Gastrocnemius medialis (tissue), 4 donors: ENCODE results near the gene OXCT2. TPM values are rescaled to one million over a fixed set of nuclear protein-coding genes. Genes with fewer than 3 reads are reported as not detected.

Experiments
- ATAC-seq, 2 donors: fragments of 150-250 bp; one replicate each; pipeline ENCODE4 v1.9.1; 2016
- DNase-seq, 2 donors: peaks; one replicate each; pipeline ENCODE4 v3.0.0-alpha.2; 2019
- H3K27ac ChIP-seq, 4 donors: fragments of 200-600 bp; sonication (generic); 1 replicate in 1 of 4; 2 replicates in 3 of 4; pipeline ENCODE4 v1.5.1; 2016 to 2018; ENCODE audit warnings: mild to moderate bottlenecking in 2 of 4, moderate library complexity in 1 of 4
- H3K27me3 ChIP-seq, 3 donors: fragments of 200-600 bp; sonication (generic) in 2 of 3; 1 replicate in 1 of 3; 2 replicates in 2 of 3; pipeline versions ENCODE4 v1.5.1 to v1.6.0; 2016 to 2019; ENCODE audit warnings: mild to moderate bottlenecking in 1 of 3, moderate library complexity in 1 of 3
- H3K36me3 ChIP-seq, 2 donors: fragments of 200-600 bp; sonication (generic) in 1 of 2; one replicate each; pipeline ENCODE4 v1.5.1; 2017 to 2018
- H3K4me1 ChIP-seq, 2 donors: fragments of 200-600 bp; sonication (generic) in 1 of 2; one replicate each; pipeline ENCODE4 v1.5.1; 2016 to 2017; ENCODE audit warnings: mild to moderate bottlenecking in 2 of 2
- H3K4me3 ChIP-seq, 4 donors: fragments of 200-600 bp; sonication (generic) in 3 of 4; 1 replicate in 1 of 4; 2 replicates in 3 of 4; pipeline ENCODE4 v1.5.1; 2016 to 2019; ENCODE audit warnings: mild to moderate bottlenecking in 2 of 4
- H3K9me3 ChIP-seq, 3 donors: fragments of 200-600 bp; sonication (generic) in 2 of 3; 1 replicate in 1 of 3; 2 replicates in 2 of 3; pipeline ENCODE4 v1.5.1; 2016 to 2019
- POLR2A ChIP-seq, 2 donors: fragments of 450-650 bp; IDR thresholded peaks; one replicate each; pipeline ENCODE4 v1.6.1; 2017; ENCODE audit warnings: antibody characterized with exemption in 2 of 2, mild to moderate bottlenecking in 2 of 2, moderate library complexity in 2 of 2
- in situ Hi-C, 4 donors: fragments of 200-750 bp; cut with MboI; loops; one replicate each; pipeline versions ENCODE4 v1.15.0 to v1.8.0; 2017; ENCODE audit warnings: low sequenced_read_pairs in 4 of 4
- intact Hi-C: fragments of 100-400 bp; cut with DNase I; formaldehyde crosslinking; loops from one replicate; pipeline ENCODE4 v1.15.1; 2023; ENCODE audit warnings: low total_unique reads
- total RNA-seq, 4 donors: library from RNA; depleted of rRNA; stranded (reverse); fragments of >200 nt; gene quantifications; one replicate each; pipeline versions ENCODE4 v1.1.0 to v1.2.3, GENCODE V29; 2016
- TF ChIP-seq, protein P1 (sequence below), 5 experiments: fragments of 450-650 bp in 3 of 5; fragments of 200-600 bp in 2 of 5; sonication (generic) in 2 of 5; IDR thresholded peaks in 4 of 5; conservative IDR thresholded peaks in 1 of 5; 1 replicate in 4 of 5; 2 replicates in 1 of 5; pipeline ENCODE4 v1.5.1; 2016 to 2019; ENCODE audit warnings: antibody characterized with exemption in 5 of 5, mild to moderate bottlenecking in 3 of 5, moderate library complexity in 3 of 5

The OXCT2 gene
- total RNA-seq, 4 donors from 2014 or later, result 0.86 TPM; not detected in 3

DNA sequence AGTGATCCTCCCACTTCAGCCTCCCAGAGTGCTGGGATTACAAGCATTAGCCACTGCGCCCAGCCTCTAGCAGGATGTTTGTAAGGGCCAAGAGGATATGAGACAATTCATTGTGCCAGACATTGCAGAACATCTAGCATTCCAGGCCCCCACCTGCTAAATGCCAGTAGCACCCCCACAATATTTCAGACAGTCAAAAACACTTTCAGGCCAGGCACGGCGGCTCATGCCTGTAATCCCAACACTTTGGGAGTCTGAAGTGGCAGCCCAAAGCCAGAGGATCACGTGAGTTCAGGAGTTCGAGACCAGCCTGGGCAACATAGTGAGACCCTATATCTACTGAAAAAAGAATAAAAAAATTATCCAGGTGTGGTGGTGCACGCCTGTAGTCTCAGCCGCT, 19.6 kb downstream of the OXCT2 start:
- DNase-seq (no peak), ATAC-seq (no peak)
- TF ChIP-seq, protein P1, sequence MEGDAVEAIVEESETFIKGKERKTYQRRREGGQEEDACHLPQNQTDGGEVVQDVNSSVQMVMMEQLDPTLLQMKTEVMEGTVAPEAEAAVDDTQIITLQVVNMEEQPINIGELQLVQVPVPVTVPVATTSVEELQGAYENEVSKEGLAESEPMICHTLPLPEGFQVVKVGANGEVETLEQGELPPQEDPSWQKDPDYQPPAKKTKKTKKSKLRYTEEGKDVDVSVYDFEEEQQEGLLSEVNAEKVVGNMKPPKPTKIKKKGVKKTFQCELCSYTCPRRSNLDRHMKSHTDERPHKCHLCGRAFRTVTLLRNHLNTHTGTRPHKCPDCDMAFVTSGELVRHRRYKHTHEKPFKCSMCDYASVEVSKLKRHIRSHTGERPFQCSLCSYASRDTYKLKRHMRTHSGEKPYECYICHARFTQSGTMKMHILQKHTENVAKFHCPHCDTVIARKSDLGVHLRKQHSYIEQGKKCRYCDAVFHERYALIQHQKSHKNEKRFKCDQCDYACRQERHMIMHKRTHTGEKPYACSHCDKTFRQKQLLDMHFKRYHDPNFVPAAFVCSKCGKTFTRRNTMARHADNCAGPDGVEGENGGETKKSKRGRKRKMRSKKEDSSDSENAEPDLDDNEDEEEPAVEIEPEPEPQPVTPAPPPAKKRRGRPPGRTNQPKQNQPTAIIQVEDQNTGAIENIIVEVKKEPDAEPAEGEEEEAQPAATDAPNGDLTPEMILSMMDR (IDR thresholded peaks at IDR 0.05 in 4 of 5, conservative IDR thresholded peaks at IDR 0.05 in 1 of 5), result no peak
- TF ChIP-seq POLR2A (IDR thresholded peaks at IDR 0.05), result no peak
- Histone ChIP-seq H3K4me3 (no peak overlapping the region), H3K36me3 (peaks cover 0 to 99% of the 10 kb centered on the region in 2 donors), H3K27ac (no peak overlapping the region), H3K9me3 (no peaks in the 10 kb centered on the region), H3K27me3 (no peaks in the 10 kb centered on the region), H3K4me1 (no peaks in the 10 kb centered on the region)
- intact Hi-C loops, result no loop called here
- in situ Hi-C loops, result no loop called here

DNA sequence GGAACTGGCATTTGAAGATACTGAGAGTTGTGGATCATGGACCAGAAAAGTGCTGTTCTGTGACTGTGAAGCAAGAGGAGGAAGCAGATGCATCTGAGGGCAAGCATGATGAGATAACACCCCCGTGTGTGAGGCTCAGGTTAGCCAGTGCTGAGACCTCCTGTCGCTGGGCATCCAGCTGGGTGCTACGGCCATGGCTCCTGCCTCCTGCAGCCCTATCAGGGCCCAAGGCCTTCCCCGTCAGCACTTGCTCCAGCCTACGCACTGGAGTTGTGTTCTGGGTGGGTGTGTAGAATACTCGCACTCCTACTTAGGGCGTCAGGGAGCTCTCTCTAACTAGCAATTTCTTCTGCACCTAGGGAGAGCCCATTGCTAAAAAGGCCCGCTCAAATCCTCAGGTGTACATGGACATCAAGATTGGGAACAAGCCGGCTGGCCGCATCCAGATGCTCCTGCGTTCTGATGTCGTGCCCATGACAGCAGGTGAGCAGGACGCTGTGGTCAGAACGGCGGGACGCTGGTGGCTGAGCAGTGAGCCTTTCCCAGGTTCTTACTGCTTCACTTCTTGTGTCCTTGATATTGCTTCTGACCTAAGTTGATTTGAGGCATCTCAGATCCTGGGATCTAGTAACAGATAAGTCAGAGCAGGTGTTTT, 26.0 kb downstream of the OXCT2 start:
- intact Hi-C loops, result no loop called here
- no peaks in the 10 kb centered on the region for H3K9me3 ChIP-seq
- TF ChIP-seq POLR2A (IDR thresholded peaks at IDR 0.05), result no peak
- TF ChIP-seq, protein P1 (IDR thresholded peaks at IDR 0.05 in 4 of 5, conservative IDR thresholded peaks at IDR 0.05 in 1 of 5), result no peak
- H3K27me3 ChIP-seq, result no peaks in the 10 kb centered on the region
- in situ Hi-C loops, result no loop called here
- no peak for DNase-seq
- peaks cover 0 to 96% of the 10 kb centered on the region in 2 donors for H3K36me3 ChIP-seq
- no peak overlapping the region for H3K4me3 ChIP-seq
- ATAC-seq, result no peak
- H3K4me1 ChIP-seq, result peaks cover 3% of the 10 kb centered on the region in 2 donors
- no peak overlapping the region for H3K27ac ChIP-seq

DNA sequence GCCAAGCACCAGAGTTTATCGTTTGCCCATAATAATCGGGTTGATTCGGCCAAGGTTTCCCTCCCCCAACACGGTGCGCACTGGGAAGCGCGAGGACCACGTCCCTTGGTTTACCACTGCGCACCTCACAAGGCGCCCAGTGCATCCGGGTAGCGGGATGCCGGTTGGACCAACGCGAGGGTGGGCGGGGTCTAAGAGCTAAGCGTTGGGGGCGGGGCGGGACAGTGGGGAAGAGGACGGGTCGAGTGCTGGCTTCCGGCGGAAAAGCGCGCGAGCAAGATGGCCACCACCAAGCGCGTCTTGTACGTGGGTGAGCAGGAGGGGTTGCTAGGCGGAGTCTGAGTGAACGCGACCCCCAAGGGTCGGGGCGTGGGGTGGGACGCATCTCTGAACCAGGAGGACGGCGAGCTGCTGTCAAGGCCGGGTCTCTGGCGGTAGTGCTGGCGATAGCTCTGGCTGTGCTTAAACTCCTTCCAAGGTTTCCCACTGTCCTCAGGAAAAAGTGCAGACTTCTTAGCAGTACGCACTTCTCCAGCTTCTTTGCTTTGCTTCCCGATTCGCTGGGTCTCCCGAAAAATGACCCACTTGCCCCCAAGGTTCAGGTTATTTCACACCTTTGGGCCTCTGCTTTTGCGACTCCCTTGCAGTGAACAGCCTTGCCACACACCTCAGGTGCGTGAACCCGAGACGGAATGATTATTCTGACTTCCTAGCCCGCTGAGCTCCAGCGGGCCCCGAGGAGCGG, 32.4 kb downstream of the OXCT2 start, which contains the start of gene PPIE:
TSS of gene PPIE (plus strand) at position 261 of the 745 bp plus-strand sequence. CDS start at position 280, 19 bp downstream.
- Histone ChIP-seq H3K27ac (peak within 1 kb of the TSS; percentile 75 to 86 (median 84)), H3K4me1 (peaks cover 17 to 25% of the 10 kb centered on the region in 2 donors), H3K9me3 (no peaks in the 10 kb centered on the region), H3K27me3 (no peaks in the 10 kb centered on the region), H3K4me3 (peak within 1 kb of the TSS; percentile 77 to 88 (median 82)), H3K36me3 (peaks cover 0 to 38% of the 10 kb centered on the region in 2 donors)
- peak; percentile 34 to 50 for TF ChIP-seq POLR2A (IDR thresholded peaks at IDR 0.05)
- TF ChIP-seq, protein P1 (IDR thresholded peaks at IDR 0.05 in 4 of 5, conservative IDR thresholded peaks at IDR 0.05 in 1 of 5), result no peak
- ATAC-seq (peak; percentile 96), DNase-seq (peak; percentile 88 to 90)
- in situ Hi-C loops (no loop called here), intact Hi-C loops (no loop called here)

DNA sequence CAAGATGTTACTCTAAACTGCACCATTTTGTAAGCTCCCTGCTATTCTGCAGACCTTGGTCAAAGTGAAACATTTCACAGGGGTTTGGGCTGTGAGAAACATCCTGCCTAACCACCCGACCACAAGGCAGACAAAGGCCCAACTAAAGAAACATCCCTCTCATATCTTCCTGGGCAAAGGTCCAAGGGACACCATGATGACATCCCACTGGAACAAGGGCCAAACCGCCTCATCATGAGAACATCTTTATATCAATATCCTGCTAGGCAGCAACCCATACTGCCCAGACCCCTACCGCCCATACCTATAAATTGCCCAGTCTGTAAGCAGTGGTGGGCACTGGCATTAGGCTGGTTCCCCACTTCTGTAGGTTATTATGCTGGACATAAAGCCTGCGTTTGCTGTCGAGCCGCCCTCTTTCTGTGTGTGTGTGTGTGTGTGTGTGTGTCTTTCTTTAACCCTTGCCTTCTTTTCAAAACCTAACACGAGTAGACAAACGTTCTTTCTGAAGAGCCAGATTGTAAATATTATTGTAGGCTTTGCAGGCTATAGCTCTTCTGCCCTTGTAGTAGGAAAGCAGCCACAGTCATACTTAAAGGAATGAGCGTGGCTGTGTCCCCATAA, 33.5 kb downstream of the OXCT2 start:
- ATAC-seq, result no peak
- no peak overlapping the region for H3K4me3 ChIP-seq
- no peak for DNase-seq
- TF ChIP-seq, protein P1 (IDR thresholded peaks at IDR 0.05 in 4 of 5, conservative IDR thresholded peaks at IDR 0.05 in 1 of 5), result no peak
- no peak for TF ChIP-seq POLR2A (IDR thresholded peaks at IDR 0.05)
- in situ Hi-C loops (no loop called here), intact Hi-C loops (no loop called here)
- H3K27ac ChIP-seq, result no peak overlapping the region
- H3K9me3 ChIP-seq, result no peaks in the 10 kb centered on the region
- peaks cover 0 to 27% of the 10 kb centered on the region in 2 donors for H3K36me3 ChIP-seq
- H3K27me3 ChIP-seq, result no peaks in the 10 kb centered on the region
- peaks cover 21 to 35% of the 10 kb centered on the region in 2 donors for H3K4me1 ChIP-seq
